Ovary (tissue), 3 donors: ENCODE data around the gene RAP1GAP2.

Source experiments
- EP300 ChIP-seq: sonication (generic); formaldehyde crosslinking; IDR thresholded peaks from one replicate; pipeline ENCODE4 v1.6.1; 2017; ENCODE audit warnings: antibody characterized with exemption
- POLR2A ChIP-seq: fragments of 450-650 bp; IDR thresholded peaks from one replicate; pipeline ENCODE4 v1.6.1; 2017; ENCODE audit warnings: antibody characterized with exemption, mild to moderate bottlenecking, moderate library complexity
- TF ChIP-seq, protein P1 (sequence below), 3 donors: fragments of 450-650 bp in 2 of 3; fragments of 200-600 bp in 1 of 3; IDR thresholded peaks; one replicate each; pipeline versions ENCODE4 v1.5.1 to v1.8.0; 2016 to 2022; ENCODE audit warnings: antibody characterized with exemption in 3 of 3, mild to moderate bottlenecking in 1 of 3
- donor health status: DM: no; HTN: no; CAD: no.

DNA sequence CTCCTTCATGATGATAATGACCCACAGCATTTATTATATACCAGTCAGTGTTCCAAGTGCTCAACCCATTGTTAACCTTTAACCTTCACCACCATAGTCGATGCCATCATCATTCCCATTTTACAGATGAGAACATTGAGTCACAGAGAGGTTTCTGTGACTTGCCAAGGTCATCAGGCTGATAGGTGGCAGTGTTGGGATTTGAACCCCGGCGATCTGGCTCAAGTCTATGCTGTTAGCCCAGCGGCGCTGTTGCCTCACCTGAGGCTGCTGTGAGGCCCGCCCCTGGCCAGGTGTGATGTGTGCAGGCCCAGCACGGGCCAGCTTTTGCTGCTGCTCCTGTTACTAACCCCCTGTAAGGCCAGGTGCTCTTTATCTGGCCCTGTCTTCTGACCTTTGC, 166.0 kb downstream of the RAP1GAP2 start:
- TF ChIP-seq, protein P1, sequence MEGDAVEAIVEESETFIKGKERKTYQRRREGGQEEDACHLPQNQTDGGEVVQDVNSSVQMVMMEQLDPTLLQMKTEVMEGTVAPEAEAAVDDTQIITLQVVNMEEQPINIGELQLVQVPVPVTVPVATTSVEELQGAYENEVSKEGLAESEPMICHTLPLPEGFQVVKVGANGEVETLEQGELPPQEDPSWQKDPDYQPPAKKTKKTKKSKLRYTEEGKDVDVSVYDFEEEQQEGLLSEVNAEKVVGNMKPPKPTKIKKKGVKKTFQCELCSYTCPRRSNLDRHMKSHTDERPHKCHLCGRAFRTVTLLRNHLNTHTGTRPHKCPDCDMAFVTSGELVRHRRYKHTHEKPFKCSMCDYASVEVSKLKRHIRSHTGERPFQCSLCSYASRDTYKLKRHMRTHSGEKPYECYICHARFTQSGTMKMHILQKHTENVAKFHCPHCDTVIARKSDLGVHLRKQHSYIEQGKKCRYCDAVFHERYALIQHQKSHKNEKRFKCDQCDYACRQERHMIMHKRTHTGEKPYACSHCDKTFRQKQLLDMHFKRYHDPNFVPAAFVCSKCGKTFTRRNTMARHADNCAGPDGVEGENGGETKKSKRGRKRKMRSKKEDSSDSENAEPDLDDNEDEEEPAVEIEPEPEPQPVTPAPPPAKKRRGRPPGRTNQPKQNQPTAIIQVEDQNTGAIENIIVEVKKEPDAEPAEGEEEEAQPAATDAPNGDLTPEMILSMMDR (IDR thresholded peaks at IDR 0.05), result no peak
- TF ChIP-seq POLR2A (no peak), EP300 (no peak)
